Osteocyte (in vitro differentiated cells): Measurements from ENCODE around the gene RHBDL1. TPM values are rescaled to one million over a fixed set of nuclear protein-coding genes. Genes with fewer than 3 reads are reported as not detected.

ENCODE experiments used
- DNase-seq: peaks from one replicate; pipeline ENCODE4 v3.0.0; 2021; ENCODE audit warnings: mixed read lengths; ENCODE audit not compliant: unreplicated experiment; ENCODE audit errors: extremely low spot score
- H3K27ac Mint-ChIP-seq: one replicate; pipeline ENCODE4 v1.8.0; 2021; ENCODE audit warnings: mild to moderate bottlenecking, mixed read lengths; ENCODE audit not compliant: unreplicated experiment
- H3K27me3 Mint-ChIP-seq: one replicate; pipeline ENCODE4 v1.8.0; 2021; ENCODE audit warnings: mixed read lengths; ENCODE audit not compliant: unreplicated experiment
- H3K36me3 Mint-ChIP-seq: one replicate; pipeline ENCODE4 v1.8.0; 2021; ENCODE audit warnings: mixed read lengths; ENCODE audit not compliant: unreplicated experiment
- H3K4me1 Mint-ChIP-seq: one replicate; pipeline ENCODE4 v1.8.0; 2021; ENCODE audit warnings: mixed read lengths; ENCODE audit not compliant: unreplicated experiment
- H3K4me3 Mint-ChIP-seq: one replicate; pipeline ENCODE4 v1.8.0; 2021; ENCODE audit warnings: mild to moderate bottlenecking, moderate library complexity, mixed read lengths; ENCODE audit not compliant: unreplicated experiment
- H3K9me3 Mint-ChIP-seq: one replicate; pipeline ENCODE4 v1.8.0; 2021; ENCODE audit warnings: mixed read lengths; ENCODE audit not compliant: unreplicated experiment
- CTCF ChIP-seq: fragments of 200-600 bp; sonication (generic); IDR thresholded peaks from 2 replicates; pipeline ENCODE4 v1.5.0; 2021; ENCODE audit warnings: antibody characterized with exemption, mild to moderate bottlenecking, moderate library complexity
- long read RNA-seq: library from polyadenylated mRNA; unstranded; transcript quantifications from one replicate; pipeline ENCODE4 v2.0.0, GENCODE V29; 2021
- total RNA-seq: library from RNA; stranded (reverse); gene quantifications from 2 replicates; pipeline ENCODE4 v1.2.1, GENCODE V29; 2021

Gene RHBDL1
- 3.6 and 5.4 TPM in 2 replicates for total RNA-seq
- long read RNA-seq = 0 reads

- Mint-ChIP-seq H3K36me3 (peaks cover 2% of the 10 kb centered on the region), H3K4me3 (no peak within 1 kb of the TSS), H3K27ac (no peak within 1 kb of the TSS), H3K27me3 (no peaks in the 10 kb centered on the region), H3K4me1 (peaks cover 10% of the 10 kb centered on the region), H3K9me3 (no peaks in the 10 kb centered on the region)
- no peak for DNase-seq
- no peak for TF ChIP-seq CTCF
Observed at GRCh38 chr16:674968-675883, at the start of gene RHBDL1. Gene RHBDL1, plus strand, starts transcription at chr16:675671. Its CDS starts 120 bp downstream, at chr16:675791.

- H3K27ac Mint-ChIP-seq = peak overlapping the region; percentile 95
- no peak for TF ChIP-seq CTCF
Observed at GRCh38 chr16:625977-626765, 49.3 kb upstream of the RHBDL1 start.

GRCh38 chr16:626787-627453 lies 48.6 kb upstream of the RHBDL1 start:
- Mint-ChIP-seq H3K9me3 (no peaks in the 10 kb centered on the region), H3K4me3 (no peak overlapping the region), H3K4me1 (peaks cover 37% of the 10 kb centered on the region), H3K27ac (peak overlapping the region; percentile 95), H3K27me3 (no peaks in the 10 kb centered on the region), H3K36me3 (peaks cover 4% of the 10 kb centered on the region)
- DNase-seq = peak; percentile 94
- TF ChIP-seq CTCF = no peak

More at GRCh38 chr16:625977-626765, 49.3 kb upstream of the RHBDL1 start:
- H3K27me3 Mint-ChIP-seq = no peaks in the 10 kb centered on the region
- H3K9me3 Mint-ChIP-seq = no peaks in the 10 kb centered on the region
- peaks cover 40% of the 10 kb centered on the region for H3K4me1 Mint-ChIP-seq
- H3K36me3 Mint-ChIP-seq = peaks cover 4% of the 10 kb centered on the region
- H3K4me3 Mint-ChIP-seq = no peak overlapping the region
- no peak for DNase-seq

- peaks cover 4% of the 10 kb centered on the region for H3K36me3 Mint-ChIP-seq
- no peak for DNase-seq
- no peaks in the 10 kb centered on the region for H3K9me3 Mint-ChIP-seq
- H3K4me1 Mint-ChIP-seq = peaks cover 36% of the 10 kb centered on the region
- H3K4me3 Mint-ChIP-seq = no peak overlapping the region
- no peak for TF ChIP-seq CTCF
- H3K27ac Mint-ChIP-seq = peak overlapping the region; percentile 95
- H3K27me3 Mint-ChIP-seq = no peaks in the 10 kb centered on the region
Observed at GRCh38 chr16:627454-628239, 47.8 kb upstream of the RHBDL1 start.
